GM12864 (cell line): ENCODE results near the gene NINL.

Experiments used
- DNase-seq: peaks from one replicate; pipeline ENCODE4 v3.0.0-alpha.2; 2011; ENCODE audit warnings: low read depth
- H3K4me3 ChIP-seq: 2 replicates; pipeline ENCODE4 v1.5.1; 2011; ENCODE audit warnings: mild to moderate bottlenecking, low read depth, low read length, control low read depth
- CTCF ChIP-seq: IDR thresholded peaks from 2 replicates; pipeline ENCODE4 v1.5.1; 2011; ENCODE audit warnings: low read depth, mild to moderate bottlenecking, moderate library complexity, low read length, control low read depth, inconsistent platforms; ENCODE audit errors: missing control alignments

NINL gene

GRCh38 chr20:25487975-25488374, 97.4 kb downstream of the NINL start:
- H3K4me3 ChIP-seq: no peak overlapping the region
- no peak for DNase-seq
- TF ChIP-seq CTCF: no peak

- H3K4me3 ChIP-seq: no peak overlapping the region
- no peak for DNase-seq
- TF ChIP-seq CTCF: no peak
These were observed 98.0 kb downstream of the NINL start for GRCh38 chr20:25487306-25487705.

GRCh38 chr20:25486377-25486776, 99.0 kb downstream of the NINL start:
- no peak for TF ChIP-seq CTCF
- no peak overlapping the region for H3K4me3 ChIP-seq
- no peak for DNase-seq

GRCh38 chr20:25485872-25486271, 99.5 kb downstream of the NINL start:
- H3K4me3 ChIP-seq: no peak overlapping the region
- no peak for DNase-seq

GRCh38 chr20:25484911-25485511, 100.3 kb downstream of the NINL start:
- no peak for TF ChIP-seq CTCF
- DNase-seq: no peak
- H3K4me3 ChIP-seq: no peak overlapping the region

More at GRCh38 chr20:25485872-25486271, 99.5 kb downstream of the NINL start:
- TF ChIP-seq CTCF: no peak

GRCh38 chr20:25484224-25484846, 101.0 kb downstream of the NINL start:
- TF ChIP-seq CTCF: no peak
- no peak overlapping the region for H3K4me3 ChIP-seq

More at GRCh38 chr20:25484224-25484846, 101.0 kb downstream of the NINL start:
- DNase-seq: no peak
